HepG2 (cell line): Measurements from ENCODE around the gene LDLRAD4. TPM values are rescaled to one million over a fixed set of nuclear protein-coding genes. Genes with fewer than 3 reads are reported as not detected.

Experiments used
- ARID5B ChIP-seq: IDR thresholded peaks from 2 replicates; pipeline ENCODE4 v1.4.0; 2020; ENCODE audit warnings: mild to moderate bottlenecking, missing genetic modification reagents
- BCL6 ChIP-seq: IDR thresholded peaks from 2 replicates; pipeline ENCODE4 v1.6.1; 2016; ENCODE audit warnings: missing genetic modification reagents, missing compliant biosample characterization
- EP300 ChIP-seq, 3 experiments: sonication (generic) in 1 of 3; formaldehyde crosslinking in 1 of 3; IDR thresholded peaks; 2 replicates each; pipeline versions ENCODE4 v1.5.1 to v1.6.1; 2011 to 2020; ENCODE audit warnings: low read depth in 2 of 3, low read length in 2 of 3, borderline replicate concordance in 1 of 3, improper control_type of control experiment in 1 of 3, mild to moderate bottlenecking in 1 of 3, missing genetic modification reagents in 1 of 3, moderate library complexity in 1 of 3
- FOSL2 ChIP-seq: sonication (generic); formaldehyde crosslinking; IDR thresholded peaks from 2 replicates; pipeline ENCODE4 v1.4.0; 2020; ENCODE audit warnings: missing genetic modification reagents
- FOXA3 ChIP-seq: IDR thresholded peaks from 2 replicates; pipeline ENCODE4 v1.6.1; 2016; ENCODE audit warnings: missing genetic modification reagents, missing compliant biosample characterization
- FOXC1 ChIP-seq: sonication (generic); formaldehyde crosslinking; IDR thresholded peaks from 2 replicates; pipeline ENCODE4 v1.8.0; 2022; ENCODE audit warnings: mild to moderate bottlenecking, missing genetic modification reagents, borderline replicate concordance
- GTF3A ChIP-seq: sonication (generic); formaldehyde crosslinking; conservative IDR thresholded peaks from 2 replicates; pipeline ENCODE4 v1.4.0; 2020; ENCODE audit warnings: mild to moderate bottlenecking, missing genetic modification reagents
- RXRB ChIP-seq: IDR thresholded peaks from 2 replicates; pipeline ENCODE4 v1.6.1; 2016; ENCODE audit warnings: borderline replicate concordance, missing genetic modification reagents, missing compliant biosample characterization
- SALL1 ChIP-seq: sonication (generic); formaldehyde crosslinking; IDR thresholded peaks from 2 replicates; pipeline ENCODE4 v1.8.0; 2022; ENCODE audit warnings: mild to moderate bottlenecking, missing genetic modification reagents
- TFE3 ChIP-seq: IDR thresholded peaks from 2 replicates; pipeline ENCODE4 v1.6.1; 2016
- ZNF552 ChIP-seq: sonication (generic); formaldehyde crosslinking; IDR thresholded peaks from 2 replicates; pipeline ENCODE4 v1.9.0; 2022; ENCODE audit warnings: missing genetic modification reagents, mild to moderate bottlenecking, borderline replicate concordance
- ZNF768 ChIP-seq: sonication (generic); formaldehyde crosslinking; IDR thresholded peaks from 2 replicates; pipeline ENCODE4 v1.4.0; 2020; ENCODE audit warnings: missing genetic modification reagents
- ZNF776 ChIP-seq: sonication (generic); formaldehyde crosslinking; IDR thresholded peaks from 2 replicates; pipeline ENCODE4 v1.4.0; 2020; ENCODE audit warnings: mild to moderate bottlenecking, missing genetic modification reagents
- polyA plus RNA-seq, 8 experiments: library from polyadenylated mRNA; depleted of rRNA in 3 of 8; stranded (reverse) in 7 of 8; unstranded in 1 of 8; fragments of >200 nt; fragmentation: Illumina TruSeq in 4 of 8; extraction: Trizol in 4 of 8; gene quantifications; 2 replicates each; pipeline versions ENCODE4 v1.2.1 to v1.2.3, GENCODE V29; 2011 to 2016; ENCODE audit warnings: low read depth in 4 of 8, missing spikeins in 1 of 8, mixed read lengths in 1 of 8; ENCODE audit not compliant: insufficient read depth in 1 of 8
- total RNA-seq, 5 experiments: library from RNA; depleted of rRNA; stranded (reverse); fragments of >200 nt; fragmentation: Illumina TruSeq; extraction: Trizol; gene quantifications; 2 replicates each; pipeline ENCODE4 v1.2.3, GENCODE V29; 2016; ENCODE audit warnings: low read depth in 1 of 5

LDLRAD4 gene
- total and polyA plus RNA-seq, 2 of the 13 experiments (the other 11 are each of a cell fraction or from before 2014, with no cell fraction given), result 13.6 to 20.9 TPM

- TF ChIP-seq ZNF768 (peak; percentile 96), ARID5B (CRISPR knock-in tag) (peak; percentile 55; the same call in 1 of the 2 replicates), GTF3A (CRISPR knock-in tag) (no peak), SALL1 (CRISPR knock-in tag) (peak; percentile 19; the same call in 1 of the 2 replicates), EP300 (IDR thresholded peaks at IDR 0.05; ENCODE audit: low read depth in 2 of 2, low read length in 2 of 2) (peak in 1 of 2 experiments; percentile 61; a peak in 1 of 4 replicates), EP300 (CRISPR knock-in tag; IDR thresholded peaks at IDR 0.05; ENCODE audit: borderline replicate concordance) (no peak), FOSL2 (CRISPR knock-in tag) (peak; percentile 50; the same call in 1 of the 2 replicates), FOXC1 (CRISPR knock-in tag) (no peak), RXRB (CRISPR knock-in tag) (peak; percentile 20; the same call in 1 of the 2 replicates), BCL6 (CRISPR knock-in tag) (peak; percentile 60), ZNF776 (CRISPR knock-in tag) (no peak), ZNF552 (CRISPR knock-in tag) (no peak), FOXA3 (CRISPR knock-in tag) (peak; percentile 16; the same call in 1 of the 2 replicates), TFE3 (CRISPR knock-in tag) (0 out of 2 replicates have a peak, but pooled peaks have one; percentile 17)
These were observed 227.5 kb downstream of the LDLRAD4 start (continued) for GRCh38 chr18:13446024-13446423.
